GM18867 (cell line): ENCODE measurements around the gene LIPT1.
"Not testable (repeated sequence)": the region's sequence is repeated elsewhere in the genome, so short reads cannot be mapped to it uniquely, and the experiment has no call there.

ENCODE experiments used
- ATAC-seq: cut with Tn5 transposase; IDR thresholded peaks from one replicate; pipeline ENCODE4 v1.9.1; 2021; ENCODE audit warnings: mild to moderate bottlenecking, moderate library complexity; ENCODE audit not compliant: unreplicated experiment

Gene LIPT1

DNA sequence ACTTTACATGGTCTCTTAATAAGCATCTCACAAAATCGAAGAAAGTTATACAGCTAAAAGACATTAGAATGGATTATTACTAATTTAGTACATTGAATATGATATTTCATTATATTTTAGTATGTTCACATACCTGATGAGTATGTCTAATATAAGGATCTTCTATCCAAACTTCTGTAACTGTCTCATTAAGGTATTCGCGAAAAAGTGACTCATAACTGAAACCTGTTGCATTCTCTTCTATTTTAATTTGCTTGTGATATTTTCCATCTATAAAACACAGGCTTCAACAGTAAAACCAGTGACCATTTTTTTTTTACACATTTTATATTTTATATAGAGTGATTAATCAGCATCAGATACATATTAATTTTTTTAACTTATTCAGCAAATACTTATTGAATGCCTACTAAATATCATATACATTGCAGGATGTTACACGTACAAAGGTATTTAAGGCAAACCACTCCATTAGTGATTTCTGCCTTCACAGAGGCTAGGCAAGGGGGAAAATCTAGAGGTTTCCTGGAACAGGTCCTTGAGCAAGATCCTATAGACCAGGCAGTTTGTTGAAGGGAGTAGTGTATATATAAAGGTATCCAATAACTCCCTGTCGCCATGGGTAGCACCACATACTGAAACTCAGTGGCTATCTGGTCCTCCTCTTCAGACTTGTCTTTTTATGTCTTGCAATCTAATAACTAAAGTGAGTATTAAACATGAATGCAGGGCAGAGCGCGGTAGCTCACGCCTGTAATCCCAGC lies 16.8 kb downstream of the LIPT1 start:
- ATAC-seq: no peak

DNA sequence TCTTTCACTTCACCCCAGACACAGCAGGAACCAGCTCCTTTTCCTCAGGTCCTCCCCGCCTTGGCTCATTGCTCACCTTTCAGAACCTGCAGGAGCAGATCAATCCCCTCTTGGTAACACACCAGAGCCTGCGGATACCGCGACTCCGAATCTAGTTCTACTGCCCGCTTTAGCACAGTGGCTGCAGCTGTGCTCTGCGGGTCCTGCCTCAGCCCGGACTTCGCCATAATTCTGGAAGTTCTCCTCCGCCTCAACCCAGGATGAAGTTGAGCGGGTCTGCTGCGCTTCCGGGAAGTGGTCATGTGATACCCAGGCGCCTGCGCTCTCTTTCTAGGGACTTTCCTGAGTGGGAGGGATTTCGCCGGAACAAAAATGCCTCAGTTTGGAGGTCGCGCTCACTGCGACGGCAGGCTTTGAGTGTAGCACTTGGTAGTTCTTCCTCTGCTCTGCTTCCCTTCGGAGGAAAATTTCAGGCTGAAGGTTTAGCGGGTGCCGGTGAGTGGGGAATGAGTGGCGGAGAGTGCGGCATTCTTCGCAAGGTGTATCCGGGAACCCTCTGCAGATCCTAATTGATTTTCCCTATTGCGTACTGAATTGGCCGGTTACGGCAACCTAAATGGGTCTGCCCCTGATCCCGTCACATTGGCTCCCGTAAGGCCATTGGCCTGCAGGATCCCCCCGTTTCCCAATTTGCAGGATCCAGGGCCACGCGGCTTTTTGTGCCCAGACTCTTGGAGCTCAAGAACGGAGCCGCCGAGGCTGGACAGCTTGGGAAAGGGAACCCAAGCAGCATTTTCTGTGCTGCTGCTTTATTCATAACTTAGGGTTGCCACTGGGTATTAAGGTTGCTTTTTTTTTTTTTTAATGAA lies 26.2 kb downstream of the LIPT1 start, which contains the start of the genes MITD1 and MRPL30:
MITD1 (minus strand) TSS at position 304 of the 869 bp plus-strand sequence; CDS start at position 227, 77 bp downstream.
MRPL30 (plus strand) TSS at position 430 of the 869 bp plus-strand sequence. CDS start 5,020 bp downstream, outside the sequence.
- peak; percentile 93 for ATAC-seq

DNA sequence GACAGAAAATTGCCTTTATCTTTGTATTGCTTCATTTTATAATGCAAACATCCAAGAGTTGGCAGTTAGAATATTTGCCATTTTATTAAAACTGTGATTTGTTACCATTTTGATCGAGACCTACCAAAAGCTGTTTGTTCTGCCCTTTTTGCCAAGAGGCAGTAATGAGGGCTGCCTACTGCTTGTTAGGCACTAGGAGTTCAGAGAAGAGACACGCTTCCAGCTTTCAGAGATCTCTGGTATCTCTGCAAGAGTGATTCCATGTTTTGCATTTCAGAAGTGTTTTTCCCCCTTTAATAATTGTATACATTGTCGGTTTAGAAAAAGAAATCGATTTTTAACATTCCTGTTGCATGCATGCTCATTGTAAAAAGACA lies 26.8 kb downstream of the LIPT1 start:
- ATAC-seq: no peak

DNA sequence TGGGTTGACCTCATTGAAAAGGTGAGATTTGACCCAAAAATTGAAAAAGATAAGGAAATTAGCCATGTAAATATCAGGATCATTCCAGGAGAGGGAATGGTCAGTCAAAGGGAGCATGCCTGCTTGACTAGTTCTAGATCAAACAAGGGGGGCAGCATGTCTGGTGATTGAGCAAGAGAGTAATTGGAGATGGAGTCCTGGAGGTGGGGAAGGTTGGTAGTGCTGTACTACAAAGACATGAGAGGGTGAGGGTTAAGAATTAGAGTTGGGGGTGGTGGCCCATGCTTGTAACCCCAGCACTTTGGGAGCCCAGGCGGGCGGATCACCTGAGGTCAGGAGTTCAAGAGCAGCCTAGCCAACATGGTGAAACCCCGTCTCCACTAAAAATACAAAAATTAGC lies 28.3 kb downstream of the LIPT1 start:
- no peak for ATAC-seq

DNA sequence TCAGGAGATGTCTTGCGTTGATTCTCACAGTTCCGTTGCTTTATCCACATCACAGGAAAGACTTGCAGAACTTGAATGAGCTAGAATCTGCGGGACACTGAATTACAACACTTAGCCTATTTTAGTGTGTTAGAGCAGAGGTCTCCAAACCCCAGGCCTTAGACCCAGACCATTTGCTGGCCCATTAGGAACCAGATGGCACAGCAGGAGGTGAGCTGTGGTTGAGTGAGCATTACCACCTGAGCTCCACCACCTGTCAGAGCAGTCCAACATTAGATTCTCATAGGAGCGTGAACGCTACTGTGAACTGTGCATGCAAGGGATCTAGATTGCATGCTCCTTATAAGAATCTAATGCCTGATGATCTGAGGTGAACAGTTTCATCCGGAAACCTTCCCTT lies 30.0 kb downstream of the LIPT1 start:
- no peak for ATAC-seq

DNA sequence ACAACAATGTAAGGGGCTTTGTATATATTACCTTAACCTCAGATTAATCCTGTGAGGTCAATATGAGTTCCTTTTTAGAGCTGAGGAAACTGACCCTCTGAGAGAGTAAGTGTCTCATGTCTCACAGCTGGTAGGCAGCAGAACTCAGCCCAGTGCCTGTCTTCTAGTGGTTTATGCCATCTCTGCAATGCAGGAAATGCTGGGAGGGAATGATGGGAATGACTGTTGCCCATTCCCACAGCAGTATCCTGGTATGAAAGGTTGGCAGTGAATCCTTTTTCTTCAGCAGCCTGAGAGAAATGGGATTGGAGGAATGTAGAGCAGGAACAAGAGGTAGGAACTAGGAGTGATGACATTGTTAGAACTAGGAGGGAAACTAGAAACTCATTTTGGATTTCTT lies 32.2 kb downstream of the LIPT1 start:
- no peak for ATAC-seq

DNA sequence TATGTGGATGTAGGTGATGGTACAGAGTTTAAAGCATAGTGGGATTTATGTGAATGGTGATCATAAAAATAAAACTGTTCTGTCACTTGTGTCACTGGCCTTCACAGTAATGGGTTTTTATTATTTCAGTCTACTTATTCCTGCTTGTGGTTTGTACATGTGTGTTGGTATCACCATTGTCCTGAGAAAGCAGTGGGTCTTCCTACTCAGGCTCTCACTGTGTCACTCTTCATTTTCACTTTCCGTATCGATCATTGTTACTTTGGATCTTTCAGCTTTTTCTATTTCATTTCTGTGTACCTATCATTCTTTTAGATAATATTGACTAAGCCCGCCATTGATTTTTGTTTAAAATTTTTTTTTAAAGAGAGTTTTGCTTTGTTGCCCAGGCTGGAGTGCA lies 33.6 kb downstream of the LIPT1 start:
- no peak for ATAC-seq

DNA sequence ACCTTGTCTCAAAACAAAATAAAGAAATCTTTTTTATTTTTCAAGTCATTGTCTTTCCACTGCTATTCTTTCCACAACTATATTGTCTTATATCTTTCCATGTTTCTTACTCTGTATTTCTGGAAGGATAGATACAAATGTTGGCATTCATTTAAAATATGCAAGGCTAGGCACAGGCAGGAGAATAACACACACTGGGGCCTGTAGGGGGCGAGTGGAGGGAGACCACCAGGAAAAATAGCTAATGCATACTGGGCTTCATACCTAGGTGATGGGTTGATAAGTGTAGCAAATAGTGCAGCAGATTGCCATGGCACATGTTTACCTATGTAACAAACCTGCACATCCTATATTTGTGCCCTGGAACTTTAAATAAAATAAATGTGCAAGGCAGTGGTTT lies 35.8 kb downstream of the LIPT1 start:
- no peak for ATAC-seq

DNA sequence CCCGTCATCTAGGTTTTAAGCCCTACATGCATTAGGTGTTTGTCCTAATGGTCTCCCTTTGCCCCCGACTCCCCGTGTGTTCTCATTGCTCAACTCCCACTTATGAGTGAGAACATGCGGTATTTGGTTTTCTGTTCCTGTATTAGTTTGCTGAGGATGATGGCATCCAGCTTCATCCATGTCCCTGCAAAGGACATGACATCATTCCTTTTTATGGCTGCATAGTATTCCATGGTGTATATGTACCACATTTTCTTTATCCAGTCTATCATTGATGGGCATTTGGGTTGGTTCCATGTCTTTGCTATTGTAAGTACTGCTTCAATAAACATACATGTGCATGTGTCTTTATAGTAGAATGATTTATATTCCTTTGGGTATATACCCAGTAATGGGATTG lies 37.6 kb downstream of the LIPT1 start:
- not testable (repeated sequence) for ATAC-seq

DNA sequence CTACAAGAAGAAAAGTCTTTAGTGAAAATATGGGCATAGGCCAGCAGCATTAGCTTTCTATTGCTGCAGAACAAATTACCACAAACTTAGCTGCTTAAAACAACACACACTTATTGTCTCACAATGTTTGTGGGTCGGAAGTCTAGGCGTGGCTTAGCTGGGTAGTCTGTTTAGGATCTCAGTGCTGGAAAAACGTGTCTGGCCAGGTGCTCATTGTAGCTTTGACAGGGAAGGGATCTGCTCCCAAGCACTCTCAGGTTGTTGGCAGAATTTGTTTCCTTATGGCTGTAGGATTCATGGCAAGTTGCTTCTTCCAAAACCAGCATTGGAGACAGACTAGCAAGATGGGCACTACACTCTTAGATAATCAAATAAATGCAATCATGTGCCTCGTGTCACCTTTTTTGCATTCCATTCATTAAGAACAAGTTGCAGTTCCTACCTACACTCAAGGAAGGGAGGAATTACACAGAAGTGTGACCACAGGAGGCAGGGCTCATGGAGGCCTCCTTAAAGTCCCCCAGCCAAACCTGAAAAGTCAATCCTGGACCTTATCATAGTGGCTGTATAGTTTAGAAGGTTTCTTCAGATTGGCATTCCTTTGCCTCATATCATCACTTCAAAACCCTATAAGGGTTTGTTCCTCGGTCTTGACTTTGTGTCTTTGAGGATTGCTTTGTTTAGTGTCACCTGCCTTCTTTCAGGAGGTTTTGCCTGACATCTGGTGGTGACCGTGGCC lies 43.5 kb downstream of the LIPT1 start:
- no peak for ATAC-seq

DNA sequence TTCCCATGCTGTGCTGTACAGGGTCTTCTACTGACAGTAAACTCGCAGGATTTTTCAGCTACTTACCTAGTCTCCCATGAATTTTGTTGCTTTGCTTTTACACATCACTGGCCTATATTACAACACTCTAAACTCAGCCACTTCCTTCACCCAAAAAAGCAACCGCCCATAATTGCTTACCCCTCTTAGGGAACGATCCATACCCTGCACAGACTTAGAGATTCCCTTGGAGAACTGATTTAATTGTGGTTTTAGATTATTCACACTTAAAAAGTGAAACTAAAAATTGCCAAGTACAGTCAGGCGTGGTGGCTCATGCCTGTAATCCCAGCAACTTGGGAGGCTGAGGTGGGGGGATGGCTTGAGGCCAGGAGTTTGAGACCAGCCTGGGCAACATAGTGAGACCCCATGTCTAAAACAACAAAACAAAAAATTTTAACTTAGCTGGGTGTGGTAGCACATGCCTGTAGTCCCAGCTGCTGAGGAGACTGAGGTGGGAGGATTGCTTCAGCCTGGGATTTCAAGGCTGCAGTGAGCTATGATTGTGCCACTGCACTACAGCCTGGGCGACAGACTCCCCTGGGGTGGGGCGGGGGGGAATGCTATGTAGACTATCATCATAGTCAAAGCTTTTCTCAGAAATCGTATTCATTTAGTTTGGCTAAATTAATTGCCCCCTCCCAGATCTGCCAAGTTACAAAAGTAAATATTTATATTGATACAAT lies 45.5 kb downstream of the LIPT1 start:
- ATAC-seq: no peak

DNA sequence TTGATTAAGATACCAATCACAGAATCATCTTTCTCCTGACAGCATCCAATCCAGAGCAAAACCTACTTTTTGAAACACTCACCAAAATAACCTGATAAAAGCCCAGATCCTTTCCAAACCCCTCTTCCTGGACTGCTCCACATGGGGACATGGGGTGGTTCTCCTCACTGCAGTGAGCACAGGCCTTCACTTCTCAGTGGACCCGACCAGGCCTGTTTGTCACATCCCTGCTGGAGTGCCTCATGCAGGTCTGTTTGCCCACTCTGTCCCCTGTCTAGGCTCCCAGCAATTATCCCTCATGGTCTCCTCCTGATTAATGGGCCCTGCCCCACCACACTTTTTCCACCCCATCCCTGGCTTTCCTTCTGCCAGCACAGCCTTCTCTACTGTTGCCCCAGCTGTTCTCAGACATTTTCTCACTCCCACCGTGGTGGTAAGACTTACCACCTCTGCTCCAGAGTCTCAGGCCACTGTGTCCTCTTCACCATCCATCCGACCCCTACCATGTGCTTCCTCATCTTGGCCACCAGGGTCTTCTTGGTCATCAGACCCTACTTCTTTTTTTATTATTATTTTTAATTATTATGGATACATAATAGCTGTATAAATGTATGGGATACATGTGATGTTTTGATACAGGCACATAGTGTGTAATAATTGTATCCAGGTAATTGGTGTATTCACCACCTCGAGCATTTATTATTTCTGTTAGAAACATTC lies 47.4 kb downstream of the LIPT1 start:
- no peak for ATAC-seq

DNA sequence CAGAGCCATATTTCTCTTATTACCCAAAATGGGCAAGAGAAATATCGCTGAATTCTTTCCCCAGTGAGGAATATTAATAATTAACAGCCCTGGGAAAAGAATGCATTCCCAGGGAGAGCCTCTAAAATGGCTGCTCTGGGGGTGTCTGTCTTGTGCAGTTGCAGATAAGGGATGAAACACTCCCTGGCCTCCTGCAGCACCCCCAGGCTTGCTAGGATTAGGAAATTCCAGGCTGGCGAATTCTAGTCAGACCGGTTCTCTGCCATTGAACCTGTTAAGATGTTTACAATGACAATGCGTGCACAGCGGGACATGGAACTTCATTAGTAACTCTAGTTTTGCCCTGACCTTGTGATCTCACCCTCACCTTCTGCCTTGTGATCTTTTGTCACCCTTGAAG lies 50.7 kb downstream of the LIPT1 start:
- no peak for ATAC-seq
